GM21381 (cell line): ENCODE results near the gene FYN.

ENCODE experiments used
- ATAC-seq: cut with Tn5 transposase; IDR thresholded peaks from one replicate; pipeline ENCODE4 v1.9.1; 2021; ENCODE audit warnings: mild to moderate bottlenecking, moderate library complexity; ENCODE audit not compliant: unreplicated experiment

FYN gene

DNA sequence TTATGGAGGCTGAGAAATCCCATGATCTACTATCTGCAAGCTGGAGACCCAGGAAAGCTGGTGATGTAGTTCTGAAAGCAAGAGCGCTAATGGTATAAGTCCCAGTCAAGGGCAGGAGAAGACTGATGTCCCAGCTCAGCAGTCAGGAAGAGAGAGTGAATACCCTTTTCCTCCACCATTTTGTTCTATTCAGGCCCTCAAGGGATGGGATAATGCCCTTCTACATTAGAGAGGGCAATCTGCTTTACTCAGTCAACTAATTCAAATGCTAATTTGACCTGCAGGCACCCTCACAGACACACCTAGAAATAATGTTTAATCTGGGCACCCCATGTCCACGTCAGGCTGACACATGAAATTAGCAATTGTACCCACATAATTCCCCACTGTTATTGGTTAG lies 10.8 kb upstream of the FYN start:
- no peak for ATAC-seq

DNA sequence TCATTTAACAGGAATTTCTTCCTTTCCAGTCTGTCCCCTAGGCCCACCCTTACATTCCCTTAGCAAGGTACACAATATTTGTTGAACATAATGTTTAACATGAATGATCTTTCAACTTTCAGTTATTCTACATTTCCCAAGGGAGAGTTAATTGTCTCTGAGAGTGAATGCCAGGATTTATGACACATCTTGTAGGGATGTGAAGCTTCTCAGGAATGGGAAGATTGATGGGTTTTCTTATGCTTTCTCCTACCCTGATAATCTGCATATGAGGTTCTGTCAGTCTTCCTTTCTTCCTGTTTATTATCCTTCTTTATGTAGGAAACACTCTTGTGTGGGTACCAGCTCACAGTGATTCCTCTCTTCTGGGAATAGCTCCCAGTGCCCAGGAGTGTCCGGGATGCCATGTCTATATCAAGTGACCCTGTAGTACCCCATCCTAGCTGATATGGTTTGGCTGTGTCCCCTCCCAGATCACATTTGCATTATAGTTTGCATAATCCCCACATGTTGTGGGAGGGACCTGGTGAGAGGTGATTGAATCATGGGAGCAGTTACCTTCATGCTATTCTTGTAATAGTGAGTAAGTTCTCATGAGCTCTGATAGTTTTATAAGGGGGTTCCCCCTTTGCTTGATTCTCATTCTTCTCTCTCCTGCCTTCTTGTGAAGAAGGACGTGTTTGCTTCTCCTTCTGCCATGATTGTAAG lies 7.1 kb upstream of the FYN start:
- no peak for ATAC-seq

DNA sequence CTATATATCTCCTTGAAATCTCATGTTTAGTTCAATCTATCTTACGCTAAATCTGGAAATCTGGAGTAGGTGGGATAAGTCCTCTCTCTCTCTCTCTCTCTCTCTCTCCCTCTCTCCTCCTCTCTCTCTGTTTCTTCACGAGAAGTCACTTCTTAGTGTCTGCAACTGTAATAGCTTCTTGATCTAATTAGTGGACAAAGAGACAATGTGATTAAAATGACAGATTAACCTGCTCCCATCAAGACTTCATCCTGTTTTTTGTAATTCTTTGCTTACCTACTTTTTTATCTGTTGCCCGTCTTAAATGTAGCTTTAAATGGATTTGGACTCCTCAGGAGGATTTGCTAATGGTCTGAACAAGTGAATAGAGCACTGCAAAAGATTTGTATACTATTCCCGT lies 2.5 kb upstream of the FYN start:
- no peak for ATAC-seq

DNA sequence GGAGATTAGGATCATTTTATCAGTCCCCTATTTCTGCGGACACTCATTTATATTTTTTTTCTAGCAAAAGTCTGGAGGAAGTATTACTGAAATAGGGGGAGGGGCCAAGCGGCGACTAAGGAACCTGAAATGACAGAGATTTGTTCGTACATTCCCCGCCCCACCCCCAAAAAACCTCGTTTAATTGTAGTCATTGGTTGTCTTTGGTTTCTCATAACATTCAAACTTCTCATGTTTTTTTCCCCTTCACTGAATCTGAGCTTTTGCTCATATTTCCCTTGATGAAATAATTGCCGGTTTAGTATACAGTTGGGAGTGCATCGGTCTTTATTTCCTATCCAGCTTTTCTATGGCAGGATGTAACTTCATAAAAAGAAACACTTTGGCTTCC lies 768 bp upstream of the FYN start:
- no peak for ATAC-seq

DNA sequence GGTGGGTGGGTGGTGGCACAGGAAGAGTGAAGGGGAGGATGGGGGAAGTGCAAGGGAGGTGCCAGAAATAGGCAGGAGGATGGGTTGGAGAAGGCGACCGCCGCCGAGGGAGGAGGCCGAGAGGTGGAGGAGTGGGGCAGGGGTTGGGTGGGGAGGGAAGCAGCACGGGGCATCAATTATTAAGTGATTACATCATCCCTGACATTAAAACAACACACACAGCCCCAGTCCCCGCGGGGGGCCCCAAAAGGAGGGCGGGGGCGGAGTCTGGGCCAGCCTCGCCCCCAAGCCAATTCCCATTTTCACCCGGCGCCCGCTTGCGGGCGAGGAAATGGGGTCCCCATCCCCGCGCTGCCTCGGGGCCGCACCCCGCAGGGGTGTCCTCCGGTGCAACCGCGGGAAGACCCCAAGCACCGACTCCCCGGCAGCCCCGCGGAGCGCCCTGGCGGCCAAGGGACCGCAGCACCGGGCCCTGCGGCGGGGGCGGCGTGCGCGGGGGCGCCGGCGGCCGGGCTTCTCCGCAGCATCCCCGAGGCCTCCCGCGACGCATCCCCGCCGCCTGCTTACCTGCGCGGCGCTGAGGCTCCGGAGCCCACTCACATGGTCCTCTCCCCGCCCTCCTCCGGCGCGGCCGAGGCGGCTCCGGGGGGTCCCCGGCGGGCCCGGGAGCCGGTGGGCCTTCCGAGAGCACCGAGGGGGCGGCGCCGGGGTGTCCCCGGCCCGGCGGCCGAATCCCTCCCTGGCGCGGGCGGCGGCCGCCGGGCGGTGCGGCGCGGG lies 663 bp downstream of the FYN start:
- peak; percentile 22 for ATAC-seq

DNA sequence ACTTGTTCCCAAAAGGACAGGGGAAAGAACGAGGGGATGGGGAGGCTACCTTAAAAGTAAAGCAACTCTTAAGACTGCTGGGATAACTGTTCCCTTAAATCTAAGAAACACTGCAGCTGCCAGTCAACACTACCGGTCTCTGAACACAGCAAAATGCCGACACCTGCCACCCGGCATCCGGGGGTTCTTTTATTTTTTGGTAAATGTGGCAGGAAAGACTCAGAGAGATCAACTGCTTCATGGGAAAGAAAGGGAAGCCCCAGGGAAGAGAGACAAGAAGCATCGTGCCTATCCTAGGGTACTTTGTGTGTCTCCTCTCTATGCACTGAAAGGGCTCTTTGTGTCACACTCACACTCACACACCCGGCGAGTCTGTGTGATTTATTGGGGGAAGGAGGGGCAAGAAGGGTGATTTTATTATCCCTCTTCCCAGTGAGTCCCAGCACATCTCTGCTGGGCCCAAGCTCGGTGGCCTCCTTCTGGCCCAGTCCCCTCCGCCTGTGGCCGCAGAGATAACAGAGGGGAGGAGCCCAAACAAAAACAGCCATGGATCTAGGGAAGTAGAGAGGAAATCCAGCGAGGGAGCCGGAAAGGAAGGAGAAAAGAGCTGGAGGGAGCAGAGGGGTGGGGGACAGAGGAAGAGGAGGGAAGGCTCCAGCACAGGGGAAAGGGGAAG lies 1.4 kb downstream of the FYN start:
- no peak for ATAC-seq

DNA sequence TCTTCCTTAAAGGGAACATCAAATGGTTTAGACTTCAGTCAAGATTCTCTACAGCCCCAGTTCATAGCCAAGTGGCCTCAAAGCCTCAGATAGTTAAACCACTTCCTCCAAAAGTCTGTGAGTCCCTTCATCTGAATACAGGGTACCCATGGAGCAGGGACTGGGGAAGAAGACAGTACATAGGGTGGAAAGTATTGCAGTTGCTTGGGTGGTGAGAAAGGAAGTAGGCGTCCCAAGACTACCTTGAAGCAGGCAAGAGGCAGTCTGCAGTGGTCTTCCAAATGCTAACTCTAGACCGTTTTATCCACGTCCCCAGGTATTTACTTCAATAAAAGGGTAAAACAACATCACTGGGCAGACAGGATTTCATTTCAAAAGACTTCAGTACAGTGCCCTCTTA lies 2.0 kb downstream of the FYN start:
- no peak for ATAC-seq

DNA sequence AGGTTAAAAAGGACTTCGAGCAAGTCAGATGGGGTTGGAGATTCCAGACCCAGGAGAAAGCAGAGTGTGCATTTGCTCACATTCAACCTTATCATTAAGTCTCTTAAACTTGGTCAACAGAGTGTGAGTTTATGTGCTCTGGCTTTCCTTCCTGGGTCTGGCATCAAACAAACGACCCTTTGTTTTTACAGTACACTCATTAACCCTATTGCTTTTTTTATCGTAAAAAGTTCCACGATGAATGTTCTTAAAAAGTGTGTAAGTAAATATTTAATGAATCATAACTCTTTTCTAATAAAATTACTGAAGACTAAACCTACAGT lies 2.5 kb downstream of the FYN start:
- no peak for ATAC-seq

DNA sequence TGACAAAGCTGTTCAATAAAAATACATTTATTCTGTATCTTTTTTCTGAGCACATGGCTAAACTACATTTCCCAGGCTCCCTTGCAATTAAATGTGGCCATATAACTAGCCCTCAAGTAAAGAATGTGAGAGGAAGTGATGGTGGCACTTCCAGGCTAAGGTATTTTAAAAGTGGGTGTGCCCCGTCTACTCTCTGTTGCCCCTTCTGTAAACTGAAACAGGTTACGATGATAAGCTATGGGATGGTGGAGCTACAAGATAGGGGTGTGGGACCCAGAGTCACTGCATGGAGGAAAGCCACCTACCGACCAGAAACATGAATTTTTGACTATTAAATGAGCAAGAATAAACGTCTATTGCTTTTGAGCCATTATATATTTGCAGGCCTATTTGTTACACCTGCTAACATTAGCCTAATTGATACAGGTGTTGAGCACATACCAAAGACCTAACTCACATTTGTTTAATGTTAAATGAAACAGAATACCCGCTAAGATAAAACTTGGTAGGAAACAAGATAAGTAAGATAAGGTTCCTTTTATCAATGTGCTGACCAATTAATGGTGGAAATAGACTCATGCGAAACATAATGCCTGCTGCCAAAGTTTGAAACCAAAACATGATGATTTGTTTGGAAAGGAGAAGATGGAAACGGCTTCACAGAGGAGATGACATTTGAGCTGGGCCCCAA lies 3.1 kb downstream of the FYN start:
- no peak for ATAC-seq

DNA sequence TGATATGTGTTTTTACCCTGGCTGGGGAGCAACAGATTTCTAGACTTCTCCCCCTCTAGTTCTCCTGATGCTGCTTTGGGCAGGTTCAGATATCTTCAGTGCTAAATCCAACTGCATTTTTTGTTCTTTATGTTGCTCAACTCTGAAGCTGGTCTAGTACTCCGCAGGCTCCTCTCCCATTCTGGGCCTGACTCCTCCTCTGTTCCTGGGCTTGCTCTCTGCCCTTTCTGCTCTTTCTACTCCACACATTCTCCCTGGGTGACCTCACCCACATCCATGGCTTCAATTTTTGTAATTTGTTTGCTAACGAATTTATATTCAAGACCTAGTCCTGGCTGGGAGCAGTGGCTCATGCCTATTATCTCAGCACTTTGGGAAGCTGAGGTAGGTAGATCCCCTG lies 6.4 kb downstream of the FYN start:
- ATAC-seq, result no peak

DNA sequence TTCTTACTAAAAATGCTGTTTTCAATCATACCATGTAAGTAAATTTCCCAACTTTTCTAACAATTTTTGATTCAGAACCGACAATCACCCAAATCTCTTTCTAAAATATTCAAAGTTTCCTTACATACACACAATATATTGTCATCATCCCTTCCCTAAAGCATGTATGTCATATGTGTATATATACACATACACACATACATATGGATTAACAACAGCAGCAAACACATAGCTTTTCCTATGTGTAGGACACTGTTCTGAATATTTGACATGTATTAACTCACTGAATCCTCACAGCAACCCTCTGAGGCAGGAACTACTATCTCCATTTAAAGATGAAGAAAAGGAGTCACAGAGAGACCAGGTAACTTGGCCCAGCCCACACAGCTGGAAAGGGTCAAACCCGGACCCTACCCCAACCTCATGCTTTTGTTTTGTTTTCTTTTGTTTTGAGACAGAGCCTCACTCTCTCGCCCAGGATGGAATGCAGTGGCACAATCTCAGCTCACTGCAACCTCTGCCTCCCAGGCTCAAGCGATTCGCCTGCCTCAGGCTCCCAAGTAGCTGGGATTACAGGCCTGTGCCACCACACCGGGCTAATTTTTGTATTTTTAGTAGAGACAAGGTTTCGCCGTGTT lies 7.2 kb downstream of the FYN start:
- no peak for ATAC-seq

DNA sequence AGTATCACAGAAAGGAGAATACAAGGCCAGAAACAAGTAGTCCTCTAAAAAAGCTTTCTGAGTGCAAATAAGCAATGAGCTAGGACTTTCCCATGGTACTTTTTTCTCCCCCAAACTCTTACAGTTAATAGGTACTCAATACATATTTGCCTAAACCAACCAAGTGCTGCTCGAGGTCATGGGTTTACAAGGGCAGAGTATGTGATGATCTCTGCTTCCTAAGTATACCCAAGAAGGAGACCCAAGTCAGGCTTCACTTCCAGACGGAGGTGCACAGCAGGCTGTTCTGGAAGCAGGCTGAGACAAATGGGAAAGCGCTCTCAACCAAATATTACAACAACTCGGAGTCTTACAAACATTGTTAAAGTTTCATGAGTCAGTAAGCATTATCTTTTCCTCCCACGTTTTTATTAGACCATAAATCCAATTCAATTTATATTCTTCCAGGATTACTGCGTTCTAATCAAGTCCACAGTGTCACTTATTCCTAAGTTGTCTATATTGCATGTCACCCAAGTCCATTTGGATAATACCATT lies 8.1 kb downstream of the FYN start:
- no peak for ATAC-seq

DNA sequence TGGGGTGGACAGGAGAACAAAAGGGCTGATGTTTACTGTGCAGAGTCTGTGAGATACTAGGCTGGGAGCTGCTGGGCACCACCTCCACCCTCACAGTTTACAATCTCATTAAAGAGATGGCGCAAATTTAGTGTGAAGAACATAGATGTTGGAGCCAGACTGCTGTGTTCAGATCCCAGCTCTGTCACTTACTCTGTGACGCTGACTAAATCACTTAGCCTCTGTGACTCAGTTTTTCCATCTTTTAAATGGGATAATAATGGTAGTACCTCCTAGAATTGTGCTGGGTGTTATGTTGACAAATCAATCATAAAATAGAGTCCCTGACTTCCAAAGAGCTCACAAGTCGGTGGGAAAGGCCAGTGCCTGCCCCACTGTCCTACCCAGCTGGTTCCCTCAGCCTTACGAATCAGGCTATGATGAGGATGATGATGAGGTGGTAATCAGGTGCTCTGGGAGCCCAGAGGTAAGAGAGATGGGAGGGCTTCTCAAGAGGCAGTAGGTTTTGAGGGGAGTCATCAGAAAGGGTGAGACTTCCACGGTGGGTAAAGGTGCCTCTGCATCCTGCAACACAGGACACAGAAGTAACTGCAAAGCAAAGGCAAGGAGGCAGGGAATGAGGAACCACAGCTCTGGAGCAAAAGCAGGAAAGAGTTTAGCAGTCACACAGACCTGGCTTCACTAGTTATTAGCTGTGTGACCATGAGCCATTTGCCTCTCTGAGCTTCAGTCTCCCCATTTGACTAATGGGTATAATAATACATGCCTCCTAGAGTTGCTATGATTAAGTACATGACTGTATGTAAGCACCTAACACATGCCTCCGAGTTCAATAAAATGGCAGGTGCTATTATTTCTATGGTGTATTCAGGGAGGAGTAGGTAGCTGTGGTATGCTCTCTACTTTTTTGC lies 8.9 kb downstream of the FYN start:
- no peak for ATAC-seq

DNA sequence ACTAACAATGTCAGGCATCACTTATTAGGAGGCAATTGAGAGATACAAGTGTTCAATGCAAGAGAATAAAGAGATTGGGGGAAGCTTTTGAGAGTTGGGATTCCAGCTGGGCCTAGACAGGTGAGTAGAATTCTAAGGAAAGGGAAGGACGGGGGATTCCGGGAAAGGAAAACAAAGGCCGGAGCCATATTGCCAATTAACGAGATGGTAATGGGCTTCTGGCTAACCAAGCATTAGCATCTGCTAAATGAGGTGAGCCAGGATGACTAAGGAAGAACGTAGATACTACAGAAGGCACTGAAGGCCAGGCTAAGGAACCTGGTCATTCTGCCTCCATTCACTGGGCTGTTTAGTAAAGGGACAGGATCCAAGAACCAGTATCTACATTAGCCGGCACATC lies 10.5 kb downstream of the FYN start:
- no peak for ATAC-seq

DNA sequence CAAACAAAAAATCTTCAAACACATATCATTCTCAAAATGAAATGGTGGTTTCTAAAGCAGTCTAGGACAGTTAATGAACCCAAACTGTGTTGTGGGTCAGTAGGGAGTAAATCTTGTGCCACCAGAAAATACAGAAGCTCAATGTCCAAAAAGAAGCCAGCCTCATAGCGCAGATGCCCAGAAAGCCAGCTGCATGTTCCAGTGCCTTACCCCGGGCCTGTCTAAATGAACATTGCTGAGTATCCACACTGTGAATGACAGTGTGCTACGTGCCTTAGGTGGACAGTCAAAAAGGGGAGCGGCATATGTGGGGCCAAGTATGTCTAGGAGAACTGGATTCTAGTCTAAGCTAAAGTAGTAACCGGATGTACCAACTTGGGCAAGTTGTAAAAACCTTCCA lies 10.9 kb downstream of the FYN start:
- ATAC-seq, result no peak

DNA sequence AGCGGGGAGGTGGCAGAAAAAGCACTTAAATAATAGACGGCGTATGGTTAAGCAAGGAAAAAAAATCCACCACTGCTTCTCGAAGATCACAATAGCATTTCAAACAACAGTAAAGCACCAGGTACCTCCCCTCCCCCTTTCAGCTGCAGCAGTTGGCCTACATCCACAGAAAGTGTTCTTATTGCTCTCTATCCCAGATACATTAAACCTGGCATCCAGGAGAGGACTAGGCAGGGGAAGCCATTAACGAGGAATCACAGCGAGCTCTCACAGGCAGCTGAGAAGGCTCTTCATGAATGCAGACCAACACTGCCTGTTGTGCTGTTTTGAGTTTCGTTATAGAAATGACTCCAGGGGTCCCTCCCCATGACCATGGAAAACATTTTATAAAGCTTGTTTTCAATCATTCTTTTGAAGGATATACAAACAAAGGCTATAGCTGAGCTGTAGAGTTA lies 11.8 kb downstream of the FYN start:
- no peak for ATAC-seq

DNA sequence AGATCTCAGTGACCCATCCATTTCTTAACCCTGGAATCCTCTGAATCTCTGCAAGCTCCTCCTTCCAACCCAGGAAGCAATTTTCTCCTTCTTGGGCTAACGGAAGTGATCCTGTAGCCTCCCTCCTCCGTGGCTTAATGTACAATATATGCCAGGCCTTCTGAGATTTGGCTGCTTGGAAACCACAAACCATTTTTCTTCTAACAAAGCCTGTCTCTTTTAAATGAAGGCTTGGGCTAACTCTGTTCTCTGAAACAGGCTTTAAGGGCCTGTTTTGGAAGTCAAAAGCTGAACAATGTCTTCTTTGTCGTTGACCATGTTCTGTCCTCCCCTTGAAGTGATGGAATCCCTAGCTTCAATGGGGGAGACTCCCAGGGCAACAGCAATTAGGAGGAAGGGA lies 14.9 kb downstream of the FYN start:
- ATAC-seq, result no peak

DNA sequence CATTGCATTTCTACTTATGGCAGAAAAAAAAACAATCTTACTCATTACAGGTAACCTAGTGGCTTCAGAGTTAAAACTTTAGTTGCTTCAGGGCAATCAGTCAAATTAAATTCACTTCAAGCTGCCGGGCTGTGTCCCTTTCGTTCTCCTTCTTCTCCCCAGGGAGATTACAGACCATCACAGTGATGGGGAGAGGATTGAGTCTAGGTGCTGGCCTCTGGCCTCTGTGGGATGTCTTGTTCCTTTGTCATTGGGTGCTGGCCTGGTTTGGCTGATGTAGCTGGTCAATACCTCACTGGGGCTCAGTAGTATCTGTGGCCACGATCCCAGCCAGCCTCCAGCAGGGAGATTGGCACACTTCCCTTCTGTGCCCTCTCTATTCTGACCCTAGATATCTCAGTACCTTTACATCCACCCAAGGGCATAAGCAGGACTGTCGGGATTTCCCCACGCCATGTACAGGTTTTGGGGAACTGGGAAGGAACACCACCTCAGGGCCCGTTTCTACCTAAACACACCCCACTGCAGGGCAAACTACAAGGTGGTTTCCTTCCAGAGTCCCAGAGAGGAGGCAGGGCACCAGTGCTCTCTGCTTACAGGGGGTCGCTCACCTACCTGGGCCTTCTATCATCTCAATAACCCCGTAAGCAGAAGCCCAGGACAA lies 15.4 kb downstream of the FYN start:
- no peak for ATAC-seq

DNA sequence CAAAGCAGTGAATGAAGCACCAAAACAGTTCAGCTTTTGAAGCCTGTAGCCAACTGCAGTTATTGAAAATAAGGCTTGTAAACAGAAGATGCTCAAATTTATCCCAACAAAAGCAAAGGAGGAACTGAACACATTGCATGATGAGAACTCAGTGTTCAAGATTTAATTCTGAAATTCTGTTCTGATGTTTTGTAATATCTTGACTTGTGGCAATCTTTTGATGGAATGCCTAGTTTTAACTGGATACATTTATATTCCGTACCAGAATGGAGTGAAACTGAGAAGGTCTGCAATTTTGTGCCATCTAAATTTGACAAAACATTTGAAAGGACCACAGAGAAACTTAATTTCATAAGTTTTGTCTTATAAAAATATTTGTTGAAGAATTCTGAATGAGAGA lies 17.5 kb downstream of the FYN start:
- ATAC-seq, result no peak
